ENCODE measurements around the gene SPON2.

Gene SPON2

DNA sequence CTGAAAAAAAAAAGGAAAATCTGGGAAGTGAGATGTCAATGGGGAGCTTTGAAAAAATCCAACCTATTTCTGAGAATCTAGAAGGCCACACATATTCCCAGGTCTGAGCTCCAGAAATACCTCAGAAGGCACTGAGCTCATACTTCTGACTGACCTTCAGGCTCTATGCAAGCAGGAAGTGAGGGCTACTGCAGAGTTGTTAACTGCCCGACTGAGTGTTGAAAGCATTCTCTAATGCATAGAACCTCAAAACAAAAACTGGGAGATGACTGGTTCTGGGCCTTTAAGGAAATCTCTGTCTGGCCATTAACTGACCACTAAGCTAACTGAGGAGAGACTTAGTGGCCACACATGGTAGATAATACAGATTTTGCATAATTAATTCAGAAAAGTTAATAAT is 7.6 kb upstream of the SPON2 start:
- no peak for DNase-seq (ENCODE audit: low read depth)
- TF ChIP-seq, protein P1, sequence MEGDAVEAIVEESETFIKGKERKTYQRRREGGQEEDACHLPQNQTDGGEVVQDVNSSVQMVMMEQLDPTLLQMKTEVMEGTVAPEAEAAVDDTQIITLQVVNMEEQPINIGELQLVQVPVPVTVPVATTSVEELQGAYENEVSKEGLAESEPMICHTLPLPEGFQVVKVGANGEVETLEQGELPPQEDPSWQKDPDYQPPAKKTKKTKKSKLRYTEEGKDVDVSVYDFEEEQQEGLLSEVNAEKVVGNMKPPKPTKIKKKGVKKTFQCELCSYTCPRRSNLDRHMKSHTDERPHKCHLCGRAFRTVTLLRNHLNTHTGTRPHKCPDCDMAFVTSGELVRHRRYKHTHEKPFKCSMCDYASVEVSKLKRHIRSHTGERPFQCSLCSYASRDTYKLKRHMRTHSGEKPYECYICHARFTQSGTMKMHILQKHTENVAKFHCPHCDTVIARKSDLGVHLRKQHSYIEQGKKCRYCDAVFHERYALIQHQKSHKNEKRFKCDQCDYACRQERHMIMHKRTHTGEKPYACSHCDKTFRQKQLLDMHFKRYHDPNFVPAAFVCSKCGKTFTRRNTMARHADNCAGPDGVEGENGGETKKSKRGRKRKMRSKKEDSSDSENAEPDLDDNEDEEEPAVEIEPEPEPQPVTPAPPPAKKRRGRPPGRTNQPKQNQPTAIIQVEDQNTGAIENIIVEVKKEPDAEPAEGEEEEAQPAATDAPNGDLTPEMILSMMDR (conservative IDR thresholded peaks at IDR 0.05; ENCODE audit: low read length) = no peak
- H3K4me3 ChIP-seq (ENCODE audit: low read length) = no peak overlapping the region

DNA sequence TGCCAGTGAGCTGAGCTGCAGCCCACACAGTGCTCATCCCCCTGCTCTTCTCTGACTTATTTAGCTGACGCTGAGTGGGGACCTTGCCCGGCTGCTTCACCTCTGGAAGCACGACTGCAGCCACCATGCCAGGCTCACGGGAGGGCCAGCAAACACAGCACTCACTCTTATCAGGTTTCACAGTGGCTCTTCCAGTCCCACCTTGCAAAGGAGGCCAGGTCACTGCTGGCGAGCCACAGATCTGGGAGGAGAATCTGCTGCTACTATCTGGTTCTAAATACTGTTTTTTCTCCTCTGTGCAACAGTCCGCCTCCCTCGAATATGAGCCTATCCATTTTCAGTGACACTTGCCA is 6.7 kb upstream of the SPON2 start:
- DNase-seq (ENCODE audit: low read depth) = no peak
- TF ChIP-seq, protein P1 (conservative IDR thresholded peaks at IDR 0.05; ENCODE audit: low read length) = no peak
- H3K4me3 ChIP-seq (ENCODE audit: low read length) = no peak overlapping the region

DNA sequence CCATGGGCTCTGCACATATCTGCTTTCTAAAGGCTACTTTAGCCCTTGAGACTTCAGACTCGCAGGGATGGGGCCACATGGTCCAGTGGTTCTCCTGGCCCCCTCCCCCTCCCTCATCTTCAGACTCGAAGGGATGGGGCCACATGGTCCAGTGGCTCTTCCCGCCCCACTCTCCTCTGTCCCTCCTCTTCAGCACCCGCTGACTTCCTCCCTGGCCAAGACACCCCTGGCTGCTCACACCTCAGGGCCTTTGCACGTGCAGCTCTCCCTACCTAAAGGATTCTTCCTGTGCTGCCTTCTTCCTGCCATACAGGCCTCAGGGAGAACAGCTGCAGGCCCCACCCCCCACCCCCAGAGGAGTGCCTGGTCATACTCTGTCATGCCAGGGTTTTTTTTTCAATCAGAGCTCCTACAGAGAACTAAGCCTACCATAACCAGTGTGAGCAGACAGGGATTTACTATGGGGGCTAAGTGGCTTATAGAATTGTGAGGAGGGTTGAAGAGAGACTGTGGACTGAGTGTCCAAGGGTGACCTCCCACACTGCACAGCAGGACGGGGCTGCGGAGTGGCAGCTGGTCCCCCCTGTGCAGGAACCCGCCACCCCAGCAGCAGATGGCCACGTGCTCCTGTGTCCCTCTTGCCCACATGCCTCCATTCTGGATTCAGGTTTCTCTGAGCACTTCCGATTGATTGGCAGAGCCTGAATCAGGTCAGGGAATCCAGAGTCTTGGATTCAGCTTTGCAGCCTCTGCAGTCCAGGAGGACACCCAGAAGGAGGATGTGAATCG is 6.1 kb upstream of the SPON2 start:
- TF ChIP-seq, protein P1 (conservative IDR thresholded peaks at IDR 0.05; ENCODE audit: low read length) = no peak
- no peak overlapping the region for H3K4me3 ChIP-seq (ENCODE audit: low read length)
- DNase-seq (ENCODE audit: low read depth) = no peak

DNA sequence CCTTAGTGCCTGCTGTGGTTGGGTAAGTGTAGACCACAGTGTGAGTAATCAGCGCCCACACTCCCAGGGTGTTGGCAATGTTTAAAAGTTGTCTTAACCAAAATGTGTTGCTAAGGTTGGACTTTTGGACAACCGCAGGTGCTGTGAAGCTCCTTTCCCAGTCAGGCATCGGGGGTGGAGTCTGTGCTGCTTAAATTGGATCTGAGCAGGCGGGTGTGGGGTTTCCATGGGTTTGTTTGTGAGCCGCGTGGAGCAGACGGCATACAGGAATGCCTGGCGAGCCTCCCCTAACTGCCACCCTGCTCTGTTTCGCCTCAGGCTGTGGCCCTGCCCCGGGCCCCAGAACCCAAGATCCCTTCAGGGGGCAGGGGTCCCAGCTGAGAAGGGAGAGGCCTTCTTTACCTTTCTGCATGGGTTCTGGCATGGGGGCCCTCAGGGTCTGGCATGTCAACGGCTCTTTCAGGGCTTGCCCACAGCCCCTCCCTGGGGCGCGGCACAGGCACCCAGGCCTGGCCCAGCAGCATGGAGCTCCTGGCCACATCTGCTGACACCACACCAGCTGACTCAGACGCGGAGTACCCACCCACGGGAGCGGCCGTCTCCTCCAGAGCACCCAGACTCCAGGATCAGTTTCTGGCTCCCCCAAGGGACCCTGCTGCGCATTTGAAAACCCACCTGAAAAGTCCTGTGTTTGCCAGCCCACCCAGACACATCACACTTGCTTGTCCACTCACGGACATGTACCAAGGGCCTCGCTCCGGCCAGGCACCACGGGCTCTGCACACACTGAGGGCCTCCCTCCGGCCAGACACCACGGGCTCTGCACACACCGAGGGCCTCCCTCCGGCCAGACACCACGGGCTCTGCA is 5.1 kb upstream of the SPON2 start:
- H3K4me3 ChIP-seq (ENCODE audit: low read length) = no peak overlapping the region
- DNase-seq (ENCODE audit: low read depth) = no peak
- TF ChIP-seq, protein P1 (conservative IDR thresholded peaks at IDR 0.05; ENCODE audit: low read length) = no peak

DNA sequence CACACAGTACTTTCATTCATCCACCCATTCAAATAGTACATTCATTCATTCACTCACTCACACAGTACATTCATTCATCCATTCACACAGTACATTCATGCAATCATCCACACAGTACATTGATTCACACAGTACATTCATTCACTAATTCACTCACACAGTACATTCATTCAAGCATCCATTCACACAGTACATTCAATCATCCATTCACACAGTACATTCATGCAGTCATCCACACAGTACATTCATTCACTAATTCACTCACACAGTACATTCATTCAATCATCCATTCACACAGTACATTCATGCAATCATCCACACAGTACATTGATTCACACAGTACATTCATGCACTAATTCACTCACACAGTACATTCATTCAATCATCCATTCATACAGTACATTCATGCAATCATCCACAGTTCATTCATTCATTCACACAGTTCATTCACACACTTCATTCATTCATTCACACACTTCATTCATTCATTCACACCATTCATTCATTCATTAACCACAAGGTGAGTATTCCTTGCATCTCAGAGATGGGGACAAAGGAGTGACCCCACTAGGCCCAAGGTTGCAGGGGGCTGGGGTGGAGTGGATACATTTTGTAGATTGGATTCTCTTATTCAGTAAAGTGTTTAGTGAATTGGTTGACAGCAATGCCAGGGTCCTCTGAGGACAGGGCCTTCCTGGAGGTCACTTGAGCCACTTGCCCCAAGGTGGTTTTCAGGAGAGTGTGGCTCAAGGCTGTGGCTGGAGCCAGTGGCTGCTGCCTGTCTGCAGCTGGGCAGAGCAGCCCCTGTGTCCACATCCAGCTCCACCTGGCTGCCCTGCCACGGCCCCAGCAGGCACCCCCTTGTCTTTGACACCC is 4.3 kb upstream of the SPON2 start:
- no peak overlapping the region for H3K4me3 ChIP-seq (ENCODE audit: low read length)
- TF ChIP-seq, protein P1 (conservative IDR thresholded peaks at IDR 0.05; ENCODE audit: low read length) = no peak

DNA sequence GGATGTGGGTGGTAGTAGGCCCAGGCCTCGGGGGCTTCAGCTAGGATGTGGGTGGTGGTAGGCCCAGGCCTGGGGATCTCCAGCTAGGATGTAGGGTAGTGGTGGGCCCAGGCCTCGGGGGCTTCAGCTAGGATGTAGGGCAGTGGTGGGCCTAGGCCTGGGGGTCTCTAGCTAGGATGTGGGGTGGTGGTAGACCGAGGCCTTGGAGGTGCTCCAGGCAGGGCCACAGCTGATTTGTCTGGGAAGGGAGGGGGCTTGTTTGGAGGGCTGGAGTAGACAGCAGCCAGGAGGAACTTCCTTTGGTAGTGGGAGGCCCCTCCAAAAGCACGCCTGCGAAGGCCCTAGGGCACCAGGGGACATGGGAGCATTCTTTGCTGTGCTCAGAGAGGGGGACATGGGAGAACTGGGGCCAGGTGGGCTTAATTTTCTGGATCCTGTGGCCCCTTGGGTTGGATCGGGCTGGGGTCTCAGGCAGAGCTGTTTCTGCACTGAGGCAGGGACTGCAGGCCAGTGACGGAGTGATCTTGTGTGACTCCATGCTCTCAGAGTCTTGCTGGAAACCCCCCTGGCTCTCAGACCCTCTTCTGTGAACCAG is 3.3 kb upstream of the SPON2 start:
- DNase-seq (ENCODE audit: low read depth) = no peak
- H3K4me3 ChIP-seq (ENCODE audit: low read length) = no peak overlapping the region
- TF ChIP-seq, protein P1 (conservative IDR thresholded peaks at IDR 0.05; ENCODE audit: low read length) = no peak

More for the DNA sequence above, 4.3 kb upstream of the SPON2 start:
- DNase-seq (ENCODE audit: low read depth) = no peak
